Activated CD8-positive, alpha-beta T cell treated with anti-CD3 and anti-CD28 coated beads, Interleukin-2, amount 10 ng/mL, durations not matched to agents 7 days and 5 days (primary cell): ENCODE measurements around the gene TSFM. TPM values are rescaled to one million over a fixed set of nuclear protein-coding genes. Genes with fewer than 3 reads are reported as not detected.
"Not testable (repeated sequence)": the region's sequence is repeated elsewhere in the genome, so short reads cannot be mapped to it uniquely, and the experiment has no call there.

Source experiments
- ATAC-seq: fragments of 150-1000 bp; cut with Tn5 transposase; one replicate; pipeline ENCODE4 v1.10.0; 2021; ENCODE audit warnings: moderate library complexity
- CTCF ChIA-PET: fragments of 350-600 bp; sonication (Branson Sonifier 250); formaldehyde crosslinking; loops from one replicate; lab custom pipeline; 2021; ENCODE audit warnings: antibody characterized with exemption; lab: Charles Lee
- POLR2A ChIA-PET: fragments of 350-600 bp; sonication (Branson Sonifier 250); formaldehyde crosslinking; loops from one replicate; lab custom pipeline; 2021; ENCODE audit warnings: antibody characterized with exemption; lab: Charles Lee
- DNase-seq: peaks from one replicate; pipeline ENCODE4 v3.0.0-alpha.2; 2020
- H3K27ac Mint-ChIP-seq: one replicate; pipeline ENCODE4 v1.8.0; 2021; ENCODE audit warnings: mild to moderate bottlenecking, mixed read lengths
- H3K27me3 Mint-ChIP-seq: one replicate; pipeline ENCODE4 v1.8.0; 2021; ENCODE audit warnings: low read depth, mixed read lengths
- H3K36me3 Mint-ChIP-seq: one replicate; pipeline ENCODE4 v1.8.0; 2021; ENCODE audit warnings: low read depth, mixed read lengths
- H3K4me1 Mint-ChIP-seq: one replicate; pipeline ENCODE4 v1.8.0; 2021; ENCODE audit warnings: low read depth, mixed read lengths
- H3K4me3 Mint-ChIP-seq: one replicate; pipeline ENCODE4 v1.8.0; 2021; ENCODE audit warnings: mild to moderate bottlenecking, mixed read lengths
- H3K9me3 Mint-ChIP-seq: one replicate; pipeline ENCODE4 v1.8.0; 2022; ENCODE audit warnings: mixed read lengths; ENCODE audit not compliant: insufficient read depth
- total RNA-seq, 2 experiments: library from RNA; stranded (reverse); gene quantifications; one replicate each; pipeline ENCODE4 v1.2.3, GENCODE V29; 2021

The TSFM gene
- total RNA-seq, 2 experiments from 2014 or later: 35.0 to 35.8 TPM

- Mint-ChIP-seq H3K27me3 (no peaks in the 10 kb centered on the region), H3K36me3 (peaks cover 25% of the 10 kb centered on the region), H3K4me1 (peaks cover 21% of the 10 kb centered on the region), H3K4me3 (peak within 1 kb of the TSS; percentile 97), H3K27ac (peak within 1 kb of the TSS; percentile 98), H3K9me3 (no peaks in the 10 kb centered on the region)
- CTCF ChIA-PET: interaction anchor here (0.9 to 1.5 kb wide), 8 partner anchors 9 to 31 kb away, joined by 3 to 13 read pairs (median 4); partner anchors contain the start of gene TSFM
- POLR2A ChIA-PET: interaction anchor here (0.7 to 1.3 kb wide), 4 partner anchors 8 to 16 kb away, joined by 3 to 6 read pairs (median 5); partner anchors contain the start of gene TSFM
- DNase-seq (peak; percentile 55), ATAC-seq (peak; percentile 50)
Observed at GRCh38 chr12:57772429-57773322, 9.9 kb upstream of the TSFM start, which contains the start of gene EEF1AKMT3. Gene EEF1AKMT3 (plus strand): TSS chr12:57772614. CDS start chr12:57772725, 111 bp downstream.

GRCh38 chr12:57774634-57775033 is 8.0 kb upstream of the TSFM start:
- Mint-ChIP-seq H3K36me3 (peaks cover 19% of the 10 kb centered on the region), H3K4me1 (peaks cover 27% of the 10 kb centered on the region)
- CTCF ChIA-PET: interaction anchor here (0.9 to 1.9 kb wide), 3 partner anchors 15 to 130 kb away, joined by 4 to 5 read pairs (median 5); no protein-coding TSS in a partner anchor
- DNase-seq, H3K4me3 Mint-ChIP-seq, POLR2A ChIA-PET, H3K9me3 Mint-ChIP-seq, H3K27me3 Mint-ChIP-seq, ATAC-seq, H3K27ac Mint-ChIP-seq: not testable (repeated sequence)

- no peak overlapping the region for H3K27ac Mint-ChIP-seq
- POLR2A ChIA-PET: no interaction called here
- no peaks in the 10 kb centered on the region for H3K27me3 Mint-ChIP-seq
- DNase-seq (no peak), ATAC-seq (no peak)
- H3K4me3 Mint-ChIP-seq: no peak overlapping the region
- no peaks in the 10 kb centered on the region for H3K9me3 Mint-ChIP-seq
- peaks cover 29% of the 10 kb centered on the region for H3K4me1 Mint-ChIP-seq
- H3K36me3 Mint-ChIP-seq: peaks cover 15% of the 10 kb centered on the region
- CTCF ChIA-PET: interaction anchor here (0.7 to 1.9 kb wide), 3 partner anchors 18 to 163 kb away, joined by 3 to 5 read pairs (median 5); no protein-coding TSS in a partner anchor
Observed at GRCh38 chr12:57775044-57775443, 7.5 kb upstream of the TSFM start.

GRCh38 chr12:57775563-57776246 is 6.9 kb upstream of the TSFM start:
- peaks cover 30% of the 10 kb centered on the region for H3K4me1 Mint-ChIP-seq
- no peaks in the 10 kb centered on the region for H3K9me3 Mint-ChIP-seq
- DNase-seq (no peak), ATAC-seq (no peak)
- H3K27me3 Mint-ChIP-seq: no peaks in the 10 kb centered on the region
- CTCF ChIA-PET: interaction anchor here (0.7 to 1.9 kb wide), 3 partner anchors 128 to 162 kb away, joined by 3 to 5 read pairs (median 3); no protein-coding TSS in a partner anchor
- H3K4me3 Mint-ChIP-seq: no peak overlapping the region
- no peak overlapping the region for H3K27ac Mint-ChIP-seq
- POLR2A ChIA-PET: no interaction called here
- H3K36me3 Mint-ChIP-seq: peaks cover 10% of the 10 kb centered on the region

- Mint-ChIP-seq H3K9me3 (no peaks in the 10 kb centered on the region), H3K36me3 (peaks cover 9% of the 10 kb centered on the region), H3K27me3 (no peaks in the 10 kb centered on the region), H3K4me3 (no peak overlapping the region), H3K27ac (no peak overlapping the region), H3K4me1 (peaks cover 32% of the 10 kb centered on the region)
- CTCF ChIA-PET: interaction anchor here (1.1 to 1.9 kb wide), 2 partner anchors 128 to 129 kb away, joined by 3 to 5 read pairs; no protein-coding TSS in a partner anchor
- POLR2A ChIA-PET: no interaction called here
- no peak for ATAC-seq
- no peak for DNase-seq
Observed at GRCh38 chr12:57776247-57776587, 6.4 kb upstream of the TSFM start.

GRCh38 chr12:57777367-57777766 is 5.2 kb upstream of the TSFM start:
- POLR2A ChIA-PET: no interaction called here
- CTCF ChIA-PET: interaction anchor here (0.8 to 1.5 kb wide), 2 partner anchors 25 to 120 kb away, joined by 3 to 4 read pairs; no protein-coding TSS in a partner anchor
- H3K36me3 Mint-ChIP-seq: peaks cover 11% of the 10 kb centered on the region
- ATAC-seq (no peak), DNase-seq (no peak)
- no peaks in the 10 kb centered on the region for H3K27me3 Mint-ChIP-seq
- H3K9me3 Mint-ChIP-seq: no peaks in the 10 kb centered on the region
- no peak overlapping the region for H3K27ac Mint-ChIP-seq
- peaks cover 37% of the 10 kb centered on the region for H3K4me1 Mint-ChIP-seq
- no peak overlapping the region for H3K4me3 Mint-ChIP-seq

- H3K4me3 Mint-ChIP-seq: no peak overlapping the region
Observed at GRCh38 chr12:57777911-57778310, 4.7 kb upstream of the TSFM start.

GRCh38 chr12:57779736-57780135 is 2.9 kb upstream of the TSFM start:
- DNase-seq: no peak
- peaks cover 40% of the 10 kb centered on the region for H3K4me1 Mint-ChIP-seq
- peaks cover 12% of the 10 kb centered on the region for H3K36me3 Mint-ChIP-seq
- no peaks in the 10 kb centered on the region for H3K27me3 Mint-ChIP-seq
- no peak overlapping the region for H3K27ac Mint-ChIP-seq
- H3K9me3 Mint-ChIP-seq: no peaks in the 10 kb centered on the region
- POLR2A ChIA-PET: interaction anchor here (1.2 to 1.3 kb wide), 2 partner anchors 8 to 21 kb away, joined by 3 to 5 read pairs; partner anchors contain the start of genes EEF1AKMT3 and METTL1
- H3K4me3 Mint-ChIP-seq: no peak overlapping the region
- CTCF ChIA-PET: interaction anchor here (1.6 to 2.6 kb wide), 3 partner anchors 15 to 75 kb away, joined by 3 to 12 read pairs (median 6); no protein-coding TSS in a partner anchor
- ATAC-seq: no peak

More at GRCh38 chr12:57777911-57778310, 4.7 kb upstream of the TSFM start:
- no peaks in the 10 kb centered on the region for H3K27me3 Mint-ChIP-seq
- ATAC-seq: no peak
- ChIA-PET CTCF (interaction anchor here (1.4 to 2.6 kb wide), 4 partner anchors 13 to 24 kb away, joined by 4 to 12 read pairs (median 5); no protein-coding TSS in a partner anchor), POLR2A (interaction anchor here (0.7 kb wide), 1 partner anchor 87 kb away, joined by 3 read pairs; no protein-coding TSS in a partner anchor)
- no peak for DNase-seq
- peaks cover 40% of the 10 kb centered on the region for H3K4me1 Mint-ChIP-seq
- H3K27ac Mint-ChIP-seq: no peak overlapping the region
- no peaks in the 10 kb centered on the region for H3K9me3 Mint-ChIP-seq
- peaks cover 14% of the 10 kb centered on the region for H3K36me3 Mint-ChIP-seq

- ChIA-PET CTCF (interaction anchor here (1.7 to 2.6 kb wide), 2 partner anchors 21 to 24 kb away, joined by 5 to 12 read pairs; no protein-coding TSS in a partner anchor), POLR2A (interaction anchor here (1.2 to 1.3 kb wide), 2 partner anchors 8 to 21 kb away, joined by 3 to 5 read pairs; partner anchors contain the start of genes EEF1AKMT3 and METTL1)
- H3K4me1 Mint-ChIP-seq: peaks cover 40% of the 10 kb centered on the region
- H3K4me3 Mint-ChIP-seq: no peak overlapping the region
- H3K27ac Mint-ChIP-seq: peak overlapping the region; percentile 96
- DNase-seq (no peak), ATAC-seq (no peak)
- H3K36me3 Mint-ChIP-seq: peaks cover 12% of the 10 kb centered on the region
- no peaks in the 10 kb centered on the region for H3K9me3 Mint-ChIP-seq
- H3K27me3 Mint-ChIP-seq: no peaks in the 10 kb centered on the region
Observed at GRCh38 chr12:57780284-57780897, 2.2 kb upstream of the TSFM start.

- no peaks in the 10 kb centered on the region for H3K27me3 Mint-ChIP-seq
- DNase-seq: no peak
- H3K27ac Mint-ChIP-seq: peak overlapping the region; percentile 96
- H3K4me3 Mint-ChIP-seq: peak overlapping the region; percentile 12
- peaks cover 40% of the 10 kb centered on the region for H3K4me1 Mint-ChIP-seq
- ChIA-PET POLR2A (interaction anchor here (0.7 to 1.2 kb wide), 2 partner anchors 9 to 64 kb away, joined by 4 to 5 read pairs; partner anchors contain the start of genes EEF1AKMT3 and METTL1), CTCF (interaction anchor here (0.7 to 4.5 kb wide), 11 partner anchors 8 to 125 kb away, joined by 3 to 26 read pairs (median 5); partner anchors contain the start of genes CYP27B1, EEF1AKMT3 and METTL1)
- ATAC-seq: no peak
- H3K9me3 Mint-ChIP-seq: no peaks in the 10 kb centered on the region
- peaks cover 10% of the 10 kb centered on the region for H3K36me3 Mint-ChIP-seq
Observed at GRCh38 chr12:57781244-57781643, 1.3 kb upstream of the TSFM start.
